EL (cell line): ENCODE data around the gene CTDSPL2.
"Not testable (repeated sequence)": the region's sequence is repeated elsewhere in the genome, so short reads cannot be mapped to it uniquely, and the experiment has no call there.

Source experiments
- DNase-seq: peaks from one replicate; pipeline ENCODE4 v3.0.0-alpha.2; 2016

The CTDSPL2 gene

DNA sequence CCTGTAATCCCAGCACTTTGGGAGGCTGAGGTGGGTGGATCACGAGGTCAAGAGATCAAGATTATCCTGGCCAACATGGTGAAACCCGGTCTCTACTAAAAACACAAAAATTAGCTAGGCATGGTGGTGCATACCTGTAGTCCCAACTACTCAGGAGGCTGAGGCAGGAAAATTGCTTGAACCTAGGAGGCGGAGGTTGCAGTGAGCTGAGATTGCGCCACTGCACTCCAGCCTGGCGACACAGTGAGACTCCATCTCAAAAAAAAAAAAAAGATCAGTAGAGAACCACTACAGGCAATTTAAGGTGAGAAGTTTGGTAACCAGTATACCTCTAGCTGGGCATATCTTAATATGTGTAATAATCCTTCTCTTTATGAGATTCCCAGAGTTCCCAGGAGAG, 117.3 kb downstream of the CTDSPL2 start:
- DNase-seq = not testable (repeated sequence)

DNA sequence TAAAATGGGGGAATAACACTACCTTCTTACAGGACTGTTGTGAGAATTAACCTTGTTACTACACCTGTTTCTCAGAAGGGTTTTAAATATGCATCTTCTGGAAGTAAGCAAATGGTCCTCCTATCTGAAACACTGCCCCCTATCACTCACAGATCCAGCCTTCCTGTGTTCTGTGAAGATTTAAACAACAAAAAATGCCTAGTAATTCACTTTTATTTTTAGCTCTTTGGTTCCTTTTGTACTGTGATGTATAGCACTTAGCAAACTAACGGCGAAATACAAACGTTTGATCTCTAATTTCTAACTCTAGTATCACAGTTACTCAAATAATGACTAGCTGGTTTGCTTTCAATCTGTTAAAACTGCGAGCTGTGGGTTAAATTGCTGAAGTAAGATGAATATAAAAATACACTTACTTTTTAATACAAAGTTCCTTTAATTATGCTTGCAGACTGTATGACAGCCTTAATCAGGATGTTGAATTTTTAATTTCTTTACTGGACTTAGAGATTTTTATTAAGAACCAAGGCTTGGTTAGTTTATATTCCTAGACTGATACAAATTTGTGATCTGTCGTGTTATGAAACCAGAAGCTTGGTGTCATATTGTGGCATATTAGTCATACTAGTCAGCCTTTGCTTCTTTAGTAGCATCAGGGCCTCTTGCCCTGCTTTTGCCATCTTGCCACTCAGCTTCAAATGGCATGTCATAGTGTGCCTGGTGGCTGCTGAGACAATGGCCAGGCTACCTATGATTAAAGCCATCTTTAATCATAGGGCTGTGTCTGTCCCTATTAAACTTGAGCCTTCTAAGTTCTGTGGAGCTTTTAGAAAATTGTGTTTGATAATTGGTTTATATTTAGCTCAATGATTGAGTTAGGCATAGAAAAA, 118.7 kb downstream of the CTDSPL2 start:
- peak; percentile 46 for DNase-seq

- not testable (repeated sequence) for DNase-seq
Measured at GRCh38 chr15:44549152-44549551, 121.7 kb downstream of the CTDSPL2 start.

- DNase-seq = peak; percentile 27
Measured at GRCh38 chr15:44550256-44550655, 122.8 kb downstream of the CTDSPL2 start.

GRCh38 chr15:44550734-44551133, 123.3 kb downstream of the CTDSPL2 start:
- no peak for DNase-seq

DNA sequence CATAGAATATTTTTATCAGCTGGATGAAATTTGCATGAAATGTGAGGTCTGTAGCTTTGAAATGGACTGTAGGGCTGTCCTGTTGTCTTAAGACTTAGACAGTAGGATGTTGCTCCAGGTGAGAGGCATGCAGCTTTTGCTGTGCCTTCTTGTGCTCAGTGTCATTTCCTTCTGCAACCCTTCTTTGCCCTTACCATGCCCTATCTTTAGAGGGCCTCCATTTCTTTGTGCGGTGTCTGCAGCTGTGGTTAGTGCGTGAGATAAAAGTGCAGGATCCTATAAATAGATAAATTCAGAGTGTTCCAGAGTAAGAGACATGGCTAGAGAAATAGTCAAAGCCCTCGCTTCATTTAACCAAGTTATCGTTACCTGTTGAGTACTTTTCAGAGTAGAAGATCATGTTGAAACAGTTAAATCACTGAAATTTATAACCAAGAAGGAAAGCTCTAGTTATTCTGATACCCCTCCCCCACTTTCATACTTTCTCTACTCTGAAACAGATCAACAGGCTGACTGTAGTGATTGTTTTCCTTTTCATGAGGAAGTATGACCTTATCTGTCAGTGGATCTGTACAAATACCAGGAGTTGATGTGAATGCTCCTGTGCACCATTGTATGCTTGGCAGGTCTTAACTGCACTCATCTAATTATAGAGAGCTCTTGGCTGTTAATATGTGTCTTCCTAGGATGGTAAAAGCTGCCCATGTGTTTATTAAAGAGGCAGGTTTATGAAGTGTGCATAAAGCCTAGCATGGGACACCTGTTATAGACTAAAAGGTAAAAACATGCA, 127.7 kb downstream of the CTDSPL2 start:
- DNase-seq = no peak

- not testable (repeated sequence) for DNase-seq
Measured at GRCh38 chr15:44560926-44561325, 133.5 kb downstream of the CTDSPL2 start.

DNA sequence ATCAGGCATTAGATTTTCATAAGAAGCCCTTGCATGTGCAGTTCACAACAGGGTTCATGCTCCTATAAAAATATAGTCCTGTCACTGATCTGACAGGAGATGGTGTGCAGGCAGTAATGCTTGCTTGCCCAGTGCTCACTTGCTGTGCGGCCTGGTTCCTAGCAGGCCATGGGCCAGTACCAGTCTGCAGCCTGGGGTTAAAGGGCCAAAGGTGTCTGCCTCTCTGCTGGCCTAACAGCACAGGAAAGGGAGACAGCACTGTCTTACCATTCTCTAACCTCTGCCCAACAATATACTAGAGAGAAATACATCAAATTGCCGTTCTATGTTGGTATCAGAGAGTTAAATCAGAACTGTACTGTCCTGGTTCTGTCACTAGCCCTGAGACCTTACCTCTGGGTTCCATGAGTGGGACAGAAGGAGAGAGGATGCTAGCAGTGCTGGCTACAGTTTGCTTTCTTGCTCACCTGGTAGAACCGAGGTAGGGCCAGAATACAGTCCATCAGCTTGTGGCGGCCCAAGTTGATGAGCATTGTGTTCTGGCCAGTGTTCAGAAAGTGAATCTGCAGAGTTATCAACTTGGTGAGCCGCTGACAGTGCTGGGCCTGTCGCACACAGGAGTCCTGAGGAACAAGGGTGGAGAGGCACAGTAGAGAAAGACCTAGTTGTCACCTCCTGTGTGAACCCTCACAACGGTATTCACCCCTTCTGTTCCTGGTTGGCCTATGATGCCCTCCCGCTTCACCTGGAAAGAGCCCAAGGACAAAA, 138.1 kb downstream of the CTDSPL2 start:
- no peak for DNase-seq

DNA sequence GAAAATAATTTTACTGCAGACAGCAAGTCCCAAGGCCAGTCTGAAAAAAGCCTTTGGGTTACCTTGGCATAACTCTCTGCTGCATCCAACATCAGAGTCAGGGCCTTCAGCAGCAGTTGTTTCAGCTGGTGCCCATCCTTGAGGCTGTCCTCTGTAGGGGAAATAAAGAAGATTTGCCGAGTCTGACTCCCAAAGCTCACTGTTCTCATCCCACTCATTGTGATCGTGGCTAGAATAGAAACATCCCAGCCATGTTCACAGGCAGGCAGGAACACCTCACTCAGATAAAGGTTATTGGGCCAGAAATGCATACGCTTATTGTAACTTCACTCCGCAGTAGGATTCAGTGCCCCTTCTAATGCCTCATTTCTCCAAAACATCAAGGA, 138.7 kb downstream of the CTDSPL2 start:
- no peak for DNase-seq

- no peak for DNase-seq
Measured at GRCh38 chr15:44568338-44568737, 140.9 kb downstream of the CTDSPL2 start.

DNA sequence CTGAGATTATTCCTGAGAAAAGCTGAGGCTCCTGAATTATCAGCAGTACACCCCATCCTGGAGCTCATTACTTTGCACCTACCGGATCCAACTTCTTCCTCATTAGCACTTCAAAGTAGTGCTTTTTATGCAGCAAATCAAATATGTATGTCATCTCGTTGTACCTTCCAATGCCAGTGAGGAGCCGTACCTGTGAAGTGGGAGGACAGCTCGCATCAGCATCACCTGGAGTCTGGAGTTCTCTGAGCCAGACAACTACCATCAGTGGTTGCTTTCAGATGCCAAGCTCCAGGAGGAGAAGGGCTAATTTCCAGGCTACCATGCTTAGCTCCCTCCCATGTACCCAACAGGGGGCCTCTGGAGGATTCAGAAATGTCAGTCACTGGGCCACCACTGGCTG, 141.9 kb downstream of the CTDSPL2 start:
- no peak for DNase-seq

- DNase-seq = no peak
Measured at GRCh38 chr15:44570361-44570760, 142.9 kb downstream of the CTDSPL2 start.

GRCh38 chr15:44573386-44573785, 146.0 kb downstream of the CTDSPL2 start:
- no peak for DNase-seq

GRCh38 chr15:44574734-44575133, 147.3 kb downstream of the CTDSPL2 start:
- DNase-seq = no peak
